RWPE1 (cell line): ENCODE measurements around the gene ZFP36L2.
A peak's percentile ranks its signal among the peaks of the same experiment; 100 is the strongest.

ENCODE experiments used
- CTCF ChIA-PET: fragments of 350-600 bp; sonication (Branson Sonifier 250); formaldehyde crosslinking; extraction: SDS; loops from one replicate; lab custom pipeline; 2021; lab: Yijun Ruan, JAX
- POLR2A ChIA-PET: fragments of 400-600 bp; formaldehyde crosslinking; extraction: SDS; loops from one replicate; lab custom pipeline; 2020; ENCODE audit warnings: antibody characterized with exemption; ENCODE audit not compliant: low non-redundant PET; lab: Yijun Ruan, JAX
- DNase-seq: peaks from one replicate; pipeline ENCODE4 v3.0.0; 2012; ENCODE audit warnings: low spot score
- H3K27ac ChIP-seq: fragments of 450-650 bp; 2 replicates; pipeline ENCODE4 v1.5.1; 2017
- CTCF ChIP-seq: fragments of 450-650 bp; conservative IDR thresholded peaks from 2 replicates; pipeline ENCODE4 v1.5.1; 2017; ENCODE audit warnings: low read depth, mild to moderate bottlenecking

Gene ZFP36L2

GRCh38 chr2:43201497-43201896 is 24.9 kb downstream of the ZFP36L2 start:
- no peak for DNase-seq
- ChIA-PET CTCF (no interaction called here), POLR2A (no interaction called here)
- peak overlapping the region; percentile 76 for H3K27ac ChIP-seq
- no peak for TF ChIP-seq CTCF

GRCh38 chr2:43201016-43201415 is 25.4 kb downstream of the ZFP36L2 start:
- ChIA-PET CTCF (no interaction called here), POLR2A (no interaction called here)

GRCh38 chr2:43199492-43200488 is 26.6 kb downstream of the ZFP36L2 start:
- DNase-seq, result peak; percentile 85
- no peak for TF ChIP-seq CTCF
- peak overlapping the region; percentile 76 for H3K27ac ChIP-seq
- POLR2A ChIA-PET, result no interaction called here
- CTCF ChIA-PET, result interaction anchor here (0.6 kb wide), 3 partner anchors 31 to 1488 kb away, joined by 3 read pairs; no protein-coding TSS in a partner anchor

More at GRCh38 chr2:43201016-43201415, 25.4 kb downstream of the ZFP36L2 start:
- TF ChIP-seq CTCF, result no peak
- peak overlapping the region; percentile 76 for H3K27ac ChIP-seq
- no peak for DNase-seq

GRCh38 chr2:43198263-43198662 is 28.1 kb downstream of the ZFP36L2 start:
- TF ChIP-seq CTCF, result no peak
- ChIA-PET POLR2A (interaction anchor here (0.7 kb wide), 1 partner anchor 212 kb away, joined by 5 read pairs; no protein-coding TSS in a partner anchor), CTCF (no interaction called here)
- no peak for DNase-seq
- peak overlapping the region; percentile 20 for H3K27ac ChIP-seq

- ChIA-PET POLR2A (interaction anchor here (0.7 kb wide), 1 partner anchor 211 kb away, joined by 5 read pairs; no protein-coding TSS in a partner anchor), CTCF (no interaction called here)
- no peak for TF ChIP-seq CTCF
- DNase-seq, result no peak
- no peak overlapping the region for H3K27ac ChIP-seq
Measured at GRCh38 chr2:43197588-43197896, 28.9 kb downstream of the ZFP36L2 start.

GRCh38 chr2:43196768-43197587 is 29.4 kb downstream of the ZFP36L2 start:
- TF ChIP-seq CTCF, result no peak
- POLR2A ChIA-PET, result no interaction called here
- H3K27ac ChIP-seq, result 0 out of 2 replicates have a peak overlapping the region, but pooled peaks have one; percentile 7
- no peak for DNase-seq
- CTCF ChIA-PET, result no interaction called here
